GM06990 (cell line): ENCODE measurements around the gene CCDC61.

ENCODE experiments used
- DNase-seq: peaks from one replicate; pipeline ENCODE4 v3.0.0-alpha.2; 2011; ENCODE audit not compliant: insufficient read length; ENCODE audit errors: extremely low read depth
- H3K27me3 ChIP-seq: replicated peaks from 2 replicates; pipeline ENCODE4 v1.6.0; 2011; ENCODE audit warnings: low read length; ENCODE audit not compliant: control insufficient read depth, insufficient read depth
- H3K36me3 ChIP-seq: 2 replicates; pipeline ENCODE4 v1.5.1; 2011; ENCODE audit warnings: low read length; ENCODE audit not compliant: control insufficient read depth, insufficient read depth
- H3K4me3 ChIP-seq: replicated peaks from 2 replicates; pipeline ENCODE4 v1.5.1; 2011; ENCODE audit warnings: low read depth, mild to moderate bottlenecking, control low read depth, low read length
- TF ChIP-seq, protein P1 (sequence below): IDR thresholded peaks from 2 replicates; pipeline ENCODE4 v1.5.1; 2011; ENCODE audit warnings: low read length, control low read depth, mild to moderate bottlenecking, inconsistent platforms; ENCODE audit not compliant: insufficient read depth, poor library complexity, severe bottlenecking

CCDC61 gene

DNA sequence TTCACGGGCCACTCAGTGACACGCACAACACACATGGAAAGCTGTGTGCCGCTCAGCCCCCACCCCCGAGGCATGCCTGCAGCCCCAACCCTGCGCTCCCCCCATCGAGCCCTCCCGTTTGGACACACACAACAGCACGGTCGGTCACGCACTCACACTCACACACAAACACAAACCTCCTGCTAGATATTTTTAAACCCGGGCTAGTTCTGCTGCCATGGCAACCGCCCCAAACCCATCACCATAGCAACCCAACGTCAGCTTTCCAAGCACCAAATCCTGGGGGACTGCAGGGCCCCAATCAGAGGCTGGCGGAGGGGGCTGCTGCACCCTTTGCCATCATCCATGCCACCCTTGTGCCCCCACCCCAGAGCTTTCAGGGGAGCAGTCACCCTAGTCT lies 19.1 kb upstream of the CCDC61 start:
- TF ChIP-seq, protein P1, sequence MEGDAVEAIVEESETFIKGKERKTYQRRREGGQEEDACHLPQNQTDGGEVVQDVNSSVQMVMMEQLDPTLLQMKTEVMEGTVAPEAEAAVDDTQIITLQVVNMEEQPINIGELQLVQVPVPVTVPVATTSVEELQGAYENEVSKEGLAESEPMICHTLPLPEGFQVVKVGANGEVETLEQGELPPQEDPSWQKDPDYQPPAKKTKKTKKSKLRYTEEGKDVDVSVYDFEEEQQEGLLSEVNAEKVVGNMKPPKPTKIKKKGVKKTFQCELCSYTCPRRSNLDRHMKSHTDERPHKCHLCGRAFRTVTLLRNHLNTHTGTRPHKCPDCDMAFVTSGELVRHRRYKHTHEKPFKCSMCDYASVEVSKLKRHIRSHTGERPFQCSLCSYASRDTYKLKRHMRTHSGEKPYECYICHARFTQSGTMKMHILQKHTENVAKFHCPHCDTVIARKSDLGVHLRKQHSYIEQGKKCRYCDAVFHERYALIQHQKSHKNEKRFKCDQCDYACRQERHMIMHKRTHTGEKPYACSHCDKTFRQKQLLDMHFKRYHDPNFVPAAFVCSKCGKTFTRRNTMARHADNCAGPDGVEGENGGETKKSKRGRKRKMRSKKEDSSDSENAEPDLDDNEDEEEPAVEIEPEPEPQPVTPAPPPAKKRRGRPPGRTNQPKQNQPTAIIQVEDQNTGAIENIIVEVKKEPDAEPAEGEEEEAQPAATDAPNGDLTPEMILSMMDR = no peak
- H3K27me3 ChIP-seq = peaks cover 4% of the 10 kb centered on the region; the same call in 1 of the 2 replicates
- no peak for DNase-seq
- H3K4me3 ChIP-seq = no peak overlapping the region
- H3K36me3 ChIP-seq = no peaks in the 10 kb centered on the region

DNA sequence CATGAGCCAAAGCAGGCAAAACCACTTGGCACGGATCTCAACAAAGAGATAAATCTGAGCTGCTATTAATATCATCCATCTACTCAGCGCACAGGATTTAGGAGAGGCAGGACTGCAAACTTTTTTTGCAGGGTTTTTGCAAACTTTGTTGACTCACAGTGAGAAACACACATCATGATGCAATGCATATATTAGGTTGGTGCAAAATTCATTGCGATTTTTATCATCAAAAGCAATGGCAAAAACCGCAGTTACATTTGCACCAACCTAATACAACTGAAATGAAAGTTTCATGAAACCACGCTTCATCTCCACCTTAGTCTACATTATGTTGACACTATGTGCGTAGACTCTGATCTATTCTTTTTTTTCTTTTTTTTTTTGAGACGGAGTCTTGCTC lies 17.1 kb upstream of the CCDC61 start:
- TF ChIP-seq, protein P1 = no peak
- no peak overlapping the region for H3K4me3 ChIP-seq
- H3K27me3 ChIP-seq = no peaks in the 10 kb centered on the region; the same call in 1 of the 2 replicates
- no peak for DNase-seq
- H3K36me3 ChIP-seq = no peaks in the 10 kb centered on the region

DNA sequence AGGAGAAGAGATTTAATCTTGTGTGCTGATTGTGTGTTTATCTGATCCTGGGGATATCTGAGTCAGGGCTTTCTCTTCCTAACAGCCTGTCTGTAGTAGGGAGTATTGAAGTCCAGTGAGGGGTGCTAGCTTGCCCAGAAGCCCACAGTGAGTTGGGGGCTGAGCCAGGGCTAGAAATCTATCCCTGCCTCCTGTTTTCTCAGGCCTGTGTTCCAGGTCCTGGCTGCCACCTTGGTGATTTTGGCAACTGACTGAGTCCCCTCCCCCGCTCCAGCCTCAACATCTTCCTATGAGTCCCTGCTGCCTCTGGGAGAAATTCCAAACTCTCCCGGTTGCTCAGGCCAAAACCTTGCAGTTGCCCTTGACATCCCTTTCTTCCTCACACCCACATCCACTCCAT lies 13.9 kb upstream of the CCDC61 start:
- no peak for DNase-seq
- H3K36me3 ChIP-seq = no peaks in the 10 kb centered on the region
- TF ChIP-seq, protein P1 = no peak
- no peak overlapping the region for H3K4me3 ChIP-seq
- no peaks in the 10 kb centered on the region; the same call in 1 of the 2 replicates for H3K27me3 ChIP-seq

DNA sequence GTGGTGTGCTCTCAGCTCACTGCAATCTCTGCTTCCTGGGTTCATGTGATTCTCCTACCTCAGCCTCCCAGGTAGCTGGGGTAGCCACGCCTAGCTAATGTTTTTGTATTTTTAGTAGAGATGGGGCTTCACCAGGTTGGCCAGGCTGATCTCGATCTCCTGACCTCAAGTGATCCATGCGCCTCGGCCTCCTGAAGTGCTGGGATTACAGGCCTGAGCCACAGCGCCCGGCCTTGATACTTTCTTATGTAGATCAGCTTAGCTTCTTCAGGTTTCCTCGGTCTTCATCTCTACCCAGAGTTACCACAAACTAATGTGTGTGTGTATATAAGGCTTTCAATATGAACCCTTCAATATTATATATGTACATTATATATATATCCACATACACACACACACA lies 9.9 kb upstream of the CCDC61 start:
- Histone ChIP-seq H3K27me3 (no peaks in the 10 kb centered on the region; the same call in 1 of the 2 replicates), H3K4me3 (no peak overlapping the region), H3K36me3 (no peaks in the 10 kb centered on the region)
- no peak for DNase-seq
- TF ChIP-seq, protein P1 = no peak

DNA sequence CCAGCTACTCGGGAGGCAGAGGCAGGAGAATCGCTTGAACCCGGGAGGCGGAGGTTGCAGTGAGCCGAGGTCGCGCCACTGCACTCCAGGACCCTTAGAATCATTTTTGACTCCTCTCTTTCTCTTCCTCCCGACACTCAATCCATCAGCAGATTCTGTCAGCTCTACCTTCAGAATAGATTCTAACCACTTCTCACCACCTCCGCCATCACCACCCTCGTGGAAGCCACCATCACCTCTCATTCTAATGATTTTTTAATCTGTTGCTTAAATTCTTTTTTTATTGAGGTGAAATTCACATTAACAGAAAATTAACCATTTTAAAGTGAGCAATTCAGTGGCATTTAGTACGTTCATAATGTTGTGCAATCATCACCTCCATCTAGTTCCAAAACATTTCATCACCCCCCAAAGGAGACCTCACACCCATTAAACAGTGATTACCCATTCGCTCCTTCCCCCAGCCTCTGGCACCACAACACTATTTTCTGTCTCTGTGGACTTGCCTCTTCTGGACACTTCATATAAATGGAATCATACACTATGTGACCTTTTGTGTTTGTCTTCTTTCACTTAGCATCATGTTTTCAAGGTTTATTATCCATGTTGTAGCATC lies 5.0 kb upstream of the CCDC61 start:
- TF ChIP-seq, protein P1 = no peak
- Histone ChIP-seq H3K4me3 (no peak overlapping the region), H3K36me3 (no peaks in the 10 kb centered on the region), H3K27me3 (no peaks in the 10 kb centered on the region)
- DNase-seq = no peak
